ENCODE data around the gene HNRNPA3.
"Not testable (repeated sequence)": the region's sequence is repeated elsewhere in the genome, so short reads cannot be mapped to it uniquely, and the experiment has no call there.

The HNRNPA3 gene

DNA sequence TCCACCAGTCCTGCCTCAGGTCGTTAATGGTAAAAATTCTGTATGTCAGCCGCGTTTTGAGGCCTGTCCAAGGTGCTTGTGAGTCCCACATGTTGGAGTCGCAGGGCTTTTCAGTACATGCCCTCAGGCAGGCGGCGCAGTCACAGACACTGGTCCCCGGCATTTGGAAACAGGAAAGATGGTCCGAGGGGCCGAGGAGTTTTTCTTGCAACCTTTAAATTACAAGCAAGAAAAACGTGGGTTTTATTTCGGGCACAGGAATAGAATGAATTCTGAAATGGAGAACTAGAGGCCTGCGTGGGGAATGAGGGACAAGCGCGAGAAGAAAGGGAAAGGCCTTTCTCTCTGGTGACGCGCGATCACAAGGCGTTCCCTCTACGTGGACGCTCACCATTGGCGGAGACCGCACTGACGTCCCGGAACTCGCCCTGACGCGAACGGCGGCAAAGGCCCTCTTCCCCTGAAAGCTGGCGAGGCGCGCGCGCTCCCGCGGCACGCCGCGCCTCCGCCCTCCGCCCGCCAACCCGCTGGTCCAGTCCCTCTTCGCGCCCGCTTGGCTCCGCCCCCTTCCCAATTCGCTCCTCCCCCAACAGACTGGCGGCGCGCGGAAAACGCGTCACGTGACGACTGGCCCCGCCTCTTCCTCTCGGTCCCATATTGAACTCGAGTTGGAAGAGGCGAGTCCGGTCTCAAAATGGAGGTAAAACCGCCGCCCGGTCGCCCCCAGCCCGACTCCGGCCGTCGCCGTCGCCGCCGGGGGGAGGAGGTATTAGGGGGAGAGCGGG is at the start of gene HNRNPA3:
HNRNPA3 (plus strand) TSS at position 689 of the 785 bp plus-strand sequence; CDS start at position 695, 6 bp downstream.
- DNase-seq (ENCODE audit: low read depth, low spot score): peak; percentile 93
- peak within 1 kb of the TSS; percentile 97 for H3K27ac ChIP-seq

DNA sequence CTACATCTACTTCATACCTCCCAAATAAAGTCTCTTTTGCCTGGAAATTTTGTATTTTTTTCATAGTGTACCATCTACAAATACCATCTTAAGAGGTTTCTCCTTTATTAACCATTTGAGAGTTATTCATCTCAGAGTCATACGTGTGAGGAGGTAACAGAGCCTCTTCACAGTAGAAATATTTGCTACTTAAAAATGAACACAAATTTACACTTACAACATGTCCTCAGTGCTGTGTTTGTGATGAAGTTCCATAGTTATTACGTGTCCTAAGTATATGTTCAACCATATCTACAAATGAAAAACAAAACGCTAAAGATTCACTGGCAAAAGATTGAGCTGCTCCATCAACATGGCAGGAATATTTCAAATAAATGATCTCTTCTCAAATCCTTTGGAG is 48.5 kb upstream of the HNRNPA3 start:
- DNase-seq (ENCODE audit: low read depth, low spot score): no peak
- peak overlapping the region; percentile 82 for H3K27ac ChIP-seq

DNA sequence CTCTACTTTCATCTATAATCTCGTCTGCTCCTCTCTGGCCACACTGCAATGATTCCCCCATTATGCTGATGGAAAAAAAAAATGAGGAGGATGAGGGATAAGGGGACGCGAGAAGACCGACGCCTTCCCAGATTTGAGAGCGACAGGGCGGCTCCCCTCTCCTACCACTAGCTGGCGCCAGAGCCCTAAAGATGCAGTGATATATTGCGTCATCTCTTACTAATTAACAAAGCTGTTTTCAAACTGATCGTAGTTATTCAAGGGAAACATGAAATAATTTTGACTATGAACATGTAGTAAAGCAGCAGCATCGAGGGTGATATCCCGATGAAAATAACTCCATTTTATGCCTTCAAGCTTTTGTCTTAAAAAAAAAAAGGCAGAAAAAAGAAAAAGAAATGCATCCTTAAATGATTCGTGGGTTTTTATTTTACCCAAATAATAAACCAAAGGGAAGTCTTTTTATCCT is 48.0 kb upstream of the HNRNPA3 start:
- no peak for DNase-seq (ENCODE audit: low read depth, low spot score)
- peak overlapping the region; percentile 82 for H3K27ac ChIP-seq

DNA sequence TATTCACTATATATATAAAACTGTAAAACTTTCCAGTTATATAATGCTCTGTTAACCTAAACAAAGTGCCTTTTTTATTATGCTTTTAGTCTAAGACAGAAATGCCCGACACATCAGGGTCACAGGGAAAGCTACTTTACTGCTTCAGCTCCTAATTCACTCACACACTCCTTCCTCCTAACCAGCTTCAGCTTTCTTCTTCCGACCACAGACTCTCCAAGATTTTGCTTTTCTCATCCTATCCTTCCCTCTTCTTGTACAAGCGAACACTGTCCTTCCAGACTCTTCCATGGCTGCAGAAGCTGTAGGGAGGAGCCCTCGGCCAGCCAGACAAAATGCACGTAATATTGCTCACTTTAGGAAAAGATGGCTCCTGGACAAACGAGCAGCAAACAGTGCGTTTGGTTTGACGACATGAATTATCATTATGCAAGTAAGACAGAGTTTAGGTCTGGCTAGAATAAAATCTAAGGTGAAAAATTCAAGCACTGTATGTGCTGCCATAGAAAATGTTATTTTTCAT is 47.5 kb upstream of the HNRNPA3 start:
- no peak for DNase-seq (ENCODE audit: low read depth, low spot score)

DNA sequence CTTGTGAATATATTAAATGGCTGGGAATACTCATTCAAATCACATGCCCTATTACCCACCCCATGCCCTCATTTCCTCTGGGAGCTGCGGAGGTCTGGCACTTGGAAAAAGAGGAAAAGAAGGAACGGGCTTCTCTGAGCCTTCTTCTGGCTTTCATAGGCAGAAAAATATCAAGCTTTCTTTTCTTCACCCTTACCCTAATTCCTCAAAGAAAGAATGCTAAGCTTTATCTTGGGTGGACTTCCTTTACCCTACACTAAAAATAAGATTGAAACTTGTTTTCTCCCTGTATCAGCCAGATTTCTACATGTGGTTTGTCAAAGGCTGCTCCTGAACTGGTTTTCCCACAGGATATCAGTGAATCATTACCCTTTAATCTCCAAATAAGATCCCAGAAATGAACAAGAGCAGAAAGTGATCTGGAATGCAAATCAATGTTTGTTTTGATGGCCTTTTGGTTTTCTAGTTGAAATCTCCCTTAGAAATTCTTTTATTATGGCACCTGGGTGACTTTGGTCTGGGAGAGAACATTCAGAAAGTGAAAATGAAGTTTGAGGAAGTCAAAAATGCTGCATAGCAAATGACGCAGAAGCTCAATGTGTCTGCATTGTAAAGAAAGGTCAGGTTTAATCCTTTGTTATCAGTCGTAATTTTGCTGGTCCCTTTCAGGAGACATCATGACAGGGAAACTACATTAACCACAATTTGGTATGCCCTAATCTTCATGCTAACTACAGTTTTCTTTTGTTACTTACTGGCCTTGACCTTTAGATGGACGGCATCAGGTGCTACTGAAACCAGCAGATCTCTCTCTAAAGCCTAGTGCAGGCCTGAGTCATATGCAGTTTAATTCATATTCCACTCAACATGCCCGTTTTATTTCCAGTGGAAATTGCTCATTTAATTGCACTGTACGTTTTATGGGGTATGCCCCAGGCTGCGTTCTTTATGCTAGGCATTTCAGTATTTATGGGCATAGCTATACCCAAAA is 46.6 kb upstream of the HNRNPA3 start:
- DNase-seq (ENCODE audit: low read depth, low spot score): no peak
- H3K27ac ChIP-seq: peak overlapping the region; percentile 82

More for the DNA sequence above, 47.5 kb upstream of the HNRNPA3 start:
- peak overlapping the region; percentile 82 for H3K27ac ChIP-seq

DNA sequence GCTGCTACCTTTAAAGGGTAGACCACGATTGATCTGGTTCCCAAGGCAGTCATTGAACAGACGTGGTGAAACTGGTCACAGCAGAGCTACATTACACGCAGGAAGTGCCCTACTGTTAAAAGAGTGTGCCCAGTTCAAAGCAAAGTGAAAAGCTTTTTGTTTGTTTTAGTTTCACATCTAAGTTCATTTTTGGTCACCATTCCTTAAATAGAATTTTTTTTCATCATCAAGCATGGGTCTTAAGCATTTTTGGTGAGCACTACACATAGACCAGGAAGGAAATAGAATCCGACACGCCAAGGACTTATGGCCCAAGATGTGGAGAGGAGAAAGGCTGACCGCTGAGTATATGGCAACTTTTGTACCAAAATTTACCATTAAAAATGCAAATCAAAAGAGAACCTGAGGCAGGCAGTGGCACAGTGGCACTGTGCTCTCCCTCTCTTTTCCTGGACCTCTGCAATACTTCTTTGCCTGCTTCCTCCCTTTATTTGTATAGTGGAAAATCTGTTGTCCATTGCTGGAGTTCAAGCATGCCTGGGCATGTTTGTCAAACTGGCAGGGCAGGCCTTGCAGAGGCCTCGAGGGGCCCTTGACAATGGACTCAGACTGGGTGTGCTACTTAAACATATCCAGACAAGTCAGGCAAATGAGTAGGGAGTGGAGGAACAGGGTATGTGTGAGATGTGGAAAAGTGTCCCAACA is 42.6 kb upstream of the HNRNPA3 start:
- DNase-seq (ENCODE audit: low read depth, low spot score): peak; percentile 97
- H3K27ac ChIP-seq: peak overlapping the region; percentile 95

DNA sequence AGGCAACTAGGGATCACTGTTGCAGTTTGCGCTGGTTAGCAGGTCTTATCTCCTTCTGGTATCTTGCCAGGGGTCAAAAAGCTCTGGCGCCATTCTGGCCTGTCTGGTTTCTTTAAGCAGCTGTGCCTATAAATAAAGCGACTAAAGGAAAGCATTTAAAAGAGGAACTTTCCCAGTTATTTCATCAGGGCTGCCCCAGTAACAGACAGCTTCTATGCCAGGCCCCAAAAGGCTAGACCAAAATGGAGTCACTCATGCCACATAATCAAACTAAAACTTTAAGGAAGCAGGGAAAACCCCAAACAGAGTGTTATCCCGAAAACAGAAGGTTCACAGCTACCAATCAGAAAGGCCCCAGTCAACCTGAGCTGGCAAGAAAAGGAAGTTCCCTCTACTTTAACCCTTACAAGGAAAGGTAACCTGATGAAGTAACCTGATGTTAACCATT is 41.2 kb upstream of the HNRNPA3 start:
- peak overlapping the region; percentile 95 for H3K27ac ChIP-seq

DNA sequence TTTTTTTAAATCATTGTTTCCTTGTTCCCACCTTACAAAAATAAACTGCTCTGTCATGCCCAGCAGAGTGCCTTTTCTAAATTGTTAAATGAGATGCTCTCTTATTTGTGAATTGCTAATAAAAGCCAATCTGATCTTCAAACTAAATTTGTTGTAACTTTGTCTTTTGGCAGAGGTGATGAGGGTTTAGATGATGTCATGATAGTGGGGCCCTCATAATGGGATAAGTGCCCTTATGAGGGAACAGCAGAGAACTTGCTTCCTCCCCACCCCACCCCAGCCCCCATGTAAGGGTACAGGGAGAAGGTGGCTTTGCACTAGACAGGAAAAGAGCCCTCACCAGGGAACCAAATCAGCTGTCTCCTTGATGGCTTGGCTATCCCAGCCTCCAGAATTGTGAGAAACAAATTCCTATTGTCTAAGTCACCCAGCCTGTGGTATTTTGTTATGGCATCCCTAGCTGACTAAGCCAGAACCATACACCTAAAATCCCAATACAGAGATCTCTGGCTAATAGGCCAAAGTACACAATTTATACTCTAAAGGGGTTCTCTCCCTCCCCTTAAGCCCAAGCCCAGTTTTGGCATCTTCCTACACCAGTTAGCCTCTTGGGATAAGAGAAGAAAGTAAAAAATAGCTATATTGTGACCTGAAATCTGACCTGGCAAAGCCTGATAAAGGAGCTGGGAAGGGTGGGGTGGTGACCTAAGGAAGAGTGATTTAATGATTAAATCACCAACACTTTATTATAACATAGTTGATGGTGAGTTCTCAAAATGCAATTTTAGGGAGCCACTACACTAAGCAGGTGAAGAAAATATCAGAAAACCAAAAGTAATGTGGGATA is 40.3 kb upstream of the HNRNPA3 start:
- DNase-seq (ENCODE audit: low read depth, low spot score): no peak
- H3K27ac ChIP-seq: peak overlapping the region; percentile 95

More for the DNA sequence above, 41.2 kb upstream of the HNRNPA3 start:
- no peak for DNase-seq (ENCODE audit: low read depth, low spot score)

DNA sequence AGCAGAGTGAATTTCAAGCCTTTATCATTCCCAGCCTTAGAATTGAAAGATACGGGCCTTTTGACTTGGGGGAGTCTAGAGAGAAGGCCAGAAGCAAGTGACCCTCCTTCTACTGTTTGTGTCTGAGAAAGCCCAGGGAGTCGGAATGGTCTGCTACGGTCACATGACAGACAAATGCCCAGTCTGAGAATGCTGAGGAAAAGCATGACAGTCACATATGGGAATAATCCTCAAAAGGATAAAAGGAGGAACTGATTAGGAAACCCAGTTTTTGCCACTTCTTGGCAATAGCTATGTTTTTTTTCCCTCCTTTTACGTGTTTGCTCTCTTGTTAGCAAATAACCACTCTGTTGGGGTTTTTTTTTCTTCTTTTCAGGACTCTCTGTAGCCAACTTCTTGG is 38.1 kb upstream of the HNRNPA3 start:
- no peak overlapping the region for H3K27ac ChIP-seq
- no peak for DNase-seq (ENCODE audit: low read depth, low spot score)

DNA sequence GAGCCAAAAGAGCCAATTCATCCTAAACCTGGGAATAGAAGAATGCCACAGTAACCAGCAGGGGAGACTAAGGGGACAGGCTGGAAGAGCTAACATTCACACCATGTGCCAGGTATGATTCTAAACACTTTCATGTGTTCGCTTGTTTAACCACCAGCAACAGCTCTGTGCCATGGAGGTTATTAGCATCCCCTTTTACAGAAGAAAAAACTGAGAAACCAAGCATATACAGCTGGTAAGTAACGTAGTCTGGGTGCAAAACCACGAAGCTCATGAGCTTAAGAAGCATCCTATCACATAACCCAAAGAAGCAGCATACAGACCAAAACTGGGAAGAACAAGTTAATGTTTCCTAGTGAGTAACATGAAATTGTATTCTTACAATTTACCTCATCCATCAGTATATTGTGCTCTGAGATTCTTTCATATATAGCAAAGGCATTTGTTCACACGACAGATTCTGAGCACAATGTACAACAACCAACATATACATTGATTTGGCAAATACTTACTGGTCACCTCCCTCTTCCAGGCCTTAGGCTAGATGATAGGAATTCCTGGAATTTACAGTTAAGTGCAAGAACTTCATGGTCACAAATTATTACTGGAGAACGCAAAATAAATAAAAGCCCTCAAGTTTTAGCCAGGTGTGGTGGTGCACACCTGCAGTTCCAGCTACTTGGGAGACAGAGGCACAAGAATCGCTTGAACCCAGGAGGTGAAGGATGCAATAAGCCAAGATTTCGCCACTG is 36.5 kb upstream of the HNRNPA3 start:
- no peak for DNase-seq (ENCODE audit: low read depth, low spot score)
- no peak overlapping the region for H3K27ac ChIP-seq

DNA sequence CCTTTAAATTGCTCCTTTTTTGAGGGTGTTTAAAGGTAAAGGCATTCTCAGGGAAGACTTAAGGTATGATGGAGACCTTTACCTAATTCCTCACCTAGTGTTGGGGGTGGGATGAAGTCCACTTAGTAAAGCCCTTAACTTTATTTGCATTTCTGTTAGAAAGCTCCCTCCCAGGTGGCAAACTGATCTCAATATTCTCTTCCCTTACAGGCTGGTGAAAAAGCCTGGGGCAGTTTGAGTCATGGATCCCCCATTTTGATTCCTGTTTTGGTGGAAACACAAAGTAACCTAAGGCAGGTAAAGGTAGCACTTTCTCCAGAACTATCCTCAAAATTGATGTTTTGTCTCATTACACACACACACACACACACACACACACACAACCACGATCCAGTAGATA is 33.8 kb upstream of the HNRNPA3 start:
- DNase-seq (ENCODE audit: low read depth, low spot score): no peak
- H3K27ac ChIP-seq: no peak overlapping the region

DNA sequence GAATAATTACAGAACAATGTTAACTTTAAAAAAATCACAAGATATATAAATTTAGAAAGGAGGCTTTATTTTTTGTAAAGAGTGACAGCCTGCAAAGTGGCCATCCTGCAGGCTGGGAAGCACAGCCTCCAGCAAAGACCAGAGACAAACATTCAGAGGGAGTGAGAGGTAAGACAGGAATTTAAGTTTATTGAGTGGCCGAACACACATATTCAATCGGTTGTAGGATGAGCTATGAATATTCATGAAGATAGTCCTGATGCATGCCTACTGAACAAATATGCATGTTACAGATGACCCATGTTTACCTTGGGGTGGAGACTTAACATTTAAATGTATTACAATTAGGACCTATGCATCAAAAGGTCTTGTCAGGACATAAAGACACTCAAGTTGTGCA is 33.4 kb upstream of the HNRNPA3 start:
- H3K27ac ChIP-seq: no peak overlapping the region
- DNase-seq (ENCODE audit: low read depth, low spot score): no peak

DNA sequence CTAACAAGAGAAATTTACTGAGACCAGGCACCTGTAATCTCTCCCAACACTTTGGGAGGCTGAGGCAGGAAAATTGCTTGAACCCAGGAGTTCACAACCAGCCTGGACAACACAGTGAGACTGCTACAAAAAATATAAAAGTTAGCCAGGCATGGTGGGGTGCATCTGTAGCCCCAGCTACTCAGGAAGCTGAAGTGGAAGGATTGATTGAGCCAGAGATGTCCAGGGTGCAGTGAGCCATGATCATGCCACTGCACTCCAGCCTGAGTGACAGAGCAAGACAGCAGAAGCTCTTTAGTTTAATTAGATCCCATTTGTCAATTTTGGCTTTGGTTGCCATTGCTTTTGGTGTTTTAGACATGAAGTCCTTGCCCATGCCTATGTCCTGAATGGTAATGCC is 32.9 kb upstream of the HNRNPA3 start:
- H3K27ac ChIP-seq; DNase-seq (ENCODE audit: low read depth, low spot score): not testable (repeated sequence)

DNA sequence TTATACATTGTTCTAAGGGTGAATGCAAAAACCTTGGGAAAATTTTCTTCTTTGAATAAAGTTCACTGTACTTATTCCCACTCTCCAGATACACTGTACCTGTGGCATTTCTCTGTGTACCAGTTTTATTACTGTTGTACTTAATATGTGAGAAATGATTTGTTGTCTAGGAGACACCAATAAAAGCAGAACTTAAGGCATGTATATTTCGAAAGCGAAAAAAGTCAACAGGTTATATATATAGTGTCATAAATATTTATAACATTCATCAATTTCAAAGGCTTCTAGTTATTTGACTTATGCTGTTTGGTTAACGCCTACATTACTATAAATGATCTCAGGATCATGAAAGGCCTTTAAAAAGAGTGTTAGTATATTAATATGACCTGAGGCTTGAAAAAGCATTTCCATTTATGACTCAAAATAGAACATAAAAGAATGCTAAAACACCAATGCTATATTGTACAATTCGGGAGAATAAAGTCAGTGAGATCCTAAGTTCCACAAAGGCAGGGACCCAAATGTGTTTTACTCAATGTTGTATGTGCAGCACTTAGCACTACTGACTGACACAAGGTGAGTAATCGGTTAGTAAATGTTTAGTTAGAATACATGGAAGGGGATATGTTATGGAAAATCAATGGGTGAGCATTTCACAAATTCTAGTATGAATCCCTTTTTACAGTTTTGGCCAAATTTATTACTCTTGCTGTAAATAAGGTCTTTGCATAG is 32.2 kb upstream of the HNRNPA3 start:
- DNase-seq (ENCODE audit: low read depth, low spot score): no peak
- H3K27ac ChIP-seq: no peak overlapping the region

DNA sequence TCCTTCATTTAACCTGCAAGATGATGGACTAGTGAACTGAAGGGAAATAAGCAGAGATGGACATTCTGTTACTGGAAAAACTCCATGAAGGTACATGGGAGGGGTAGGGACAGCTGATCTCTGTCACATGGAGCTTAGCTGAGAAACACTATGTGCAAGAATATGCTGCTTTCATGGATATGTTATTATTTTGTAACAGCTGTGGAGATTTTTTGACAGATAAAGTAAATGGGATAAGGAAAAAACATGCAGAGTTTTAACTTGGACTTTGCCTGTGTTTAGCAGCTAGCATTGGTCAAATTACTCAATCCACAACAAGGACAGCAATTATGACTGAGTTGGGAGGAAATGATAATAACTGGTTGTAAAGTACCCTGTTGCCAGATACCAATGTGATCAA is 28.7 kb upstream of the HNRNPA3 start:
- no peak overlapping the region for H3K27ac ChIP-seq
- no peak for DNase-seq (ENCODE audit: low read depth, low spot score)

DNA sequence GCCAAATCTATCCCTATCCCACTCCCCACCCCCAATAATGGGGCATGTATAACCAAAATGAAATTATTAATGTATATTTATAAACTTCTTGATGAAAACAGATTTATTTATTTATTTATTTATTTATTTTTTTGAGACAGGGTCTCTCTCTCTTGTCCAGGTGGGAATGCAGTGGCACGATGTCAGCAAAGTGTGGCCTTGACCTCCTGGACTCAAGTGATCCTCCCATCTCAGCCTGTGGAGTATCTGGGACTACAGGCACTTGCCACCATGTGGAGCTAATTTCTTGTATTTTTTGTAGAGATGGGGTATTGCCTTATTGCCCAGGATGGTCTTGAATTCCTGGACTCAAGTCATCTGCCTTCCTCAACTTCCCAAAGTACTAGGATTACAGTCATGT is 28.0 kb upstream of the HNRNPA3 start:
- DNase-seq (ENCODE audit: low read depth, low spot score): no peak
- no peak overlapping the region for H3K27ac ChIP-seq

DNA sequence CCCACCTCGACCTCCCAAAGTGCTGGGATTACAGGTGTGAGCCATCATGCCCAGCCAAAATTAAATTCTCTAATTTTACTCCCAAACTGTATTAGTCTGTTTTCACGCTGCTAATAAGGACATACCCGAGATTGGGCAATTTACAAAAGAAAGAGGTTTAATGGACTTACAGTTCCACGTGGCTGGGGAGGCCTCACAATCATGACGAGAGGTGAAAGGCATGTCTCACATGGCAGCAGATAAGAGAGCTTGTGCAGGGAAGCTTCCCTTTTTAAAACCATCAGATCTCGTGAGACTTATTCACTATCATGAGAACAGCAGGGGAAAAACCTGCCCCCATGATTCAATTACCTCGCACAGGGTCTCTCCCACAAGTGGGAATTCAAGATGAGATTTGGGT is 26.6 kb upstream of the HNRNPA3 start:
- not testable (repeated sequence) for DNase-seq (ENCODE audit: low read depth, low spot score); H3K27ac ChIP-seq
